ENCODE measurements around the gene MYLK. TPM values are rescaled to one million over a fixed set of nuclear protein-coding genes. Genes with fewer than 3 reads are reported as not detected.

The MYLK gene
- total RNA-seq, 4 donors from 2014 or later: 24.6 to 47.0 (median 39.2) TPM

DNA sequence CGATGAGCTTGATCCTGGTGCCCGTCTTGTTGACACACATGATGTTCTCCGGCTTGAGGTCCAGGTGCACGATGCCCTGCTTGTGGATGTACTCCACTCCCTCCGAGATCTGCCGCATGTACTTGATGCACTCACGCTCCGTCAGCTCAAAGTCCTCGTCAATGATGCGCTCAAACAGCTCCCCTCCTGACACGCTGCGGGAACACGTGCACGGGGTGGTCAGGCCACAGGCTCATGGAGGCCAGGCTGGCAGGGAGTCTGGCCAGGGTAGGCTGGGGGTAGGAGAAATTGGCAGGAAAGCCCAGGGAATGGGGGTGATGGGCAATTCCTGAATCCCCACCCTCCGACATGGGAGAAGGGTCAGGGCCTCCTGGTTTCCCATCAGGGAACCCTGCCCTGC, 243.8 kb downstream of the MYLK start:
- Histone ChIP-seq H3K36me3 (peaks cover 19% of the 10 kb centered on the region), H3K27ac (no peak overlapping the region), H3K4me1 (no peaks in the 10 kb centered on the region), H3K9me3 (no peaks in the 10 kb centered on the region), H3K4me3 (no peak overlapping the region), H3K27me3 (no peaks in the 10 kb centered on the region)
- TF ChIP-seq POLR2AphosphoS5 (IDR thresholded peaks at IDR 0.05) (no peak), POLR2A (IDR thresholded peaks at IDR 0.05) (no peak)
- DNase-seq (ENCODE audit: low spot score in 2 of 2): no peak
- WGBS: 96% methylated on average over 15 of the region's 15 CpGs

GRCh38 chr3:123638936-123639689, 245.0 kb downstream of the MYLK start:
- Histone ChIP-seq H3K27me3 (no peaks in the 10 kb centered on the region), H3K4me3 (no peak overlapping the region), H3K27ac (no peak overlapping the region), H3K36me3 (peaks cover 19% of the 10 kb centered on the region), H3K9me3 (no peaks in the 10 kb centered on the region), H3K4me1 (peaks cover 7% of the 10 kb centered on the region)
- DNase-seq (ENCODE audit: low spot score in 2 of 2): no peak
- no peak for TF ChIP-seq POLR2A (IDR thresholded peaks at IDR 0.05)
- no peak for TF ChIP-seq POLR2AphosphoS5 (IDR thresholded peaks at IDR 0.05)
- TF ChIP-seq EP300 (IDR thresholded peaks at IDR 0.05): no peak
- TF ChIP-seq CTCF (IDR thresholded peaks at IDR 0.05): no peak
- 95% methylated on average over 9 of the region's 14 CpGs for WGBS

DNA sequence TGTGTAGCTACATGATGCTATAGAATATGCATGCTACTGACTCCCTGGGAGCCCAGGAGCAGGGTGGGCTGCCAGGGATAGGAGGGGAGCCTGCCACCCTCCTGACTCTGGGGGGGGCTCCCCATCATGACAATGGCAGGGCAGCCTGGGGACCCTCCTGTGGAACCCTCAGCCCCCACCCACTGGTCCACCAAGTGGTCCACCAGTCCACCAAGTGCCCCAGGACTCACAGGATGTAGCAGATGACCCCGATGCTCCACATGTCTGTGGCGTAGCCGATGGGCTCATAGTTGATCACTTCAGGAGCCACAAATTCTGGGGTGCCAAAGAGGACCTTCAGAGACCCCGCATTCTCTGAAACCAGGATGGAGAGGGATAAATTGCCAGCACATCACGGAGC, 246.3 kb downstream of the MYLK start:
- Histone ChIP-seq H3K36me3 (peaks cover 19% of the 10 kb centered on the region), H3K27me3 (no peaks in the 10 kb centered on the region), H3K9me3 (no peaks in the 10 kb centered on the region), H3K4me3 (no peak overlapping the region), H3K4me1 (peaks cover 8% of the 10 kb centered on the region), H3K27ac (no peak overlapping the region)
- WGBS: 97% methylated on average over 5 of the region's 5 CpGs
- DNase-seq (ENCODE audit: low spot score in 2 of 2): no peak
- TF ChIP-seq CTCF (IDR thresholded peaks at IDR 0.05) (no peak), POLR2A (IDR thresholded peaks at IDR 0.05) (no peak), POLR2AphosphoS5 (IDR thresholded peaks at IDR 0.05) (no peak), EP300 (IDR thresholded peaks at IDR 0.05) (no peak)

GRCh38 chr3:123637131-123637530, 247.0 kb downstream of the MYLK start:
- Histone ChIP-seq H3K36me3 (peaks cover 19% of the 10 kb centered on the region), H3K4me1 (peaks cover 8% of the 10 kb centered on the region), H3K27ac (no peak overlapping the region), H3K9me3 (no peaks in the 10 kb centered on the region), H3K27me3 (no peaks in the 10 kb centered on the region), H3K4me3 (no peak overlapping the region)
- 79% methylated on average over 7 of the region's 7 CpGs for WGBS
- DNase-seq (ENCODE audit: low spot score in 2 of 2): no peak
- TF ChIP-seq EP300 (IDR thresholded peaks at IDR 0.05): no peak
- no peak for TF ChIP-seq POLR2A (IDR thresholded peaks at IDR 0.05)
- no peak for TF ChIP-seq CTCF (IDR thresholded peaks at IDR 0.05)
- no peak for TF ChIP-seq POLR2AphosphoS5 (IDR thresholded peaks at IDR 0.05)

DNA sequence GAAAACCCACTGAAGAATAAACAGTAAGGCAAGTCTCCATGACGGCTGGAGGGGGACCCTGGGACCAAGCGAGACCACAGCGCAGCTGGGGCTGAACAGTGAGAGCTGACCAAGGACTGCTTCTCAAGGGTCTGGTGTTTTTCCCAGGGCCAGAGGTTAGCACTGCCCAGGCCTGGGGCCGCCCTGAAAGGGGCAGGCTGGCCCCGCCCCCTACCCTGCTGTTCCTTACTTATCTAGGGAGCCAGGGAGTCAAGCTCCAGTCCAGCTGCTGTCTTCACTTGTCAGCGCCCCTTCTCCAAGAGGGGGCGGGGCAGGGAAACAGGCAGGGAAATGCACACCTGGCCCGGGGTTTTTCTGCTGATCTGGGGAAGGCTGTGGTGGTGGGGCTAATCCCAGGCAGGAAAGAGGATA, 247.7 kb downstream of the MYLK start:
- H3K4me1 ChIP-seq: peaks cover 8% of the 10 kb centered on the region
- no peak overlapping the region for H3K4me3 ChIP-seq
- TF ChIP-seq POLR2A (IDR thresholded peaks at IDR 0.05) (no peak), CTCF (IDR thresholded peaks at IDR 0.05) (no peak), EP300 (IDR thresholded peaks at IDR 0.05) (no peak), POLR2AphosphoS5 (IDR thresholded peaks at IDR 0.05) (no peak)
- 71% methylated on average over 6 of the region's 8 CpGs for WGBS
- no peaks in the 10 kb centered on the region for H3K27me3 ChIP-seq
- DNase-seq (ENCODE audit: low spot score in 2 of 2): no peak
- H3K27ac ChIP-seq: no peak overlapping the region
- no peaks in the 10 kb centered on the region for H3K9me3 ChIP-seq
- peaks cover 19% of the 10 kb centered on the region for H3K36me3 ChIP-seq

Measured in suprapubic skin (tissue), 4 donors.